ENCODE measurements around the gene LNPK.

- TF ChIP-seq TAF1 (IDR thresholded peaks at IDR 0.05; ENCODE audit: borderline replicate concordance, insufficient read depth, low read length) (no peak), REST (IDR thresholded peaks at IDR 0.05; ENCODE audit: insufficient read depth in 1 of 2, low read depth in 2 of 2, low read length in 2 of 2) (no peak)
Measured at GRCh38 chr2:175874291-175874690, 127.8 kb downstream of the LNPK start.

Data from PFSK-1 (cell line).